Astrocyte of the spinal cord (primary cell): ENCODE measurements around the gene SLC37A2.

Source experiments
- DNase-seq: peaks from one replicate; pipeline ENCODE4 v3.0.0; 2011; ENCODE audit warnings: low read depth, low spot score
- H3K4me3 ChIP-seq: 2 replicates; pipeline ENCODE4 v1.5.1; 2011; ENCODE audit warnings: low read depth, mild to moderate bottlenecking, low read length, moderate library complexity
- in situ Hi-C: cut with HindIII; loops from 2 replicates; pipeline ENCODE4 v1.10.0; 2017; ENCODE audit warnings: low sequenced_read_pairs
- TF ChIP-seq, protein P1 (sequence below): IDR thresholded peaks from 2 replicates; pipeline ENCODE4 v1.5.1; 2012; ENCODE audit warnings: low read depth, mild to moderate bottlenecking, low read length, inconsistent platforms

Gene SLC37A2

DNA sequence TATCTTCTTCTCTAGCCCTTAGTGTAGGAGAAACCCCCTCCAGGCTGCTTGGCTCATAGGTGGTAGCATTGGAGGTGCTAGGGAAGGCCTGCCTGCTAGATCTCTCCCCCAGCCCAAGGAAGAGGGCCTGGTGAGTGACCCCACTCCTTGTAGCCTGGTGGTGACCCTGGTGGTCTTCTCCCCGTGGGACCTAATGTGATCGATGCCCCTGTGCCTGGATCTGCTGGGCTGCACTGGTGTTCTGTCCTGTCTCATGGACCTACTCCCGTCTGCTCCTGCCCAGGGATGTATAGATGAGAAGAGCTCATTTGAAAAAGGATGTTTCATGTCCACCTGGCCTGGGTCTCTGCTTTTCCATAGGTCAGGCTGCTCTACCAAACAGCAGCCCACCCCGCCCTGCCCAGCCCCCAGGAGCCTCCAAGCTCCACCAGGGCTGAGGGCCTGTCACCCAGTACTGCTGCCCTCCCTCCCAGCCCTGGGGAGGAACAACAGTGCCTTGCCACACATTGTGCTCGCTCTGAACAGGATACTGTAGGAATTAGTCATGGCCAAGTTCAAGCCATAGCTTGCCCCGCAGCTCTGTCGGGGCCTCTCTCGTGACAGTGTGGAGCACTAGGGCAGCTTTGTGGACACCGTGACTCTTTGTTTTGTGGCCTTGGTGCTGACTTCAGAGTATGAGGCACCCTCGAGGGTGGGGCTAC lies 19.7 kb downstream of the SLC37A2 start:
- H3K4me3 ChIP-seq: no peak overlapping the region
- peak; percentile 85 for DNase-seq
- in situ Hi-C loops: no loop called here
- TF ChIP-seq, protein P1, sequence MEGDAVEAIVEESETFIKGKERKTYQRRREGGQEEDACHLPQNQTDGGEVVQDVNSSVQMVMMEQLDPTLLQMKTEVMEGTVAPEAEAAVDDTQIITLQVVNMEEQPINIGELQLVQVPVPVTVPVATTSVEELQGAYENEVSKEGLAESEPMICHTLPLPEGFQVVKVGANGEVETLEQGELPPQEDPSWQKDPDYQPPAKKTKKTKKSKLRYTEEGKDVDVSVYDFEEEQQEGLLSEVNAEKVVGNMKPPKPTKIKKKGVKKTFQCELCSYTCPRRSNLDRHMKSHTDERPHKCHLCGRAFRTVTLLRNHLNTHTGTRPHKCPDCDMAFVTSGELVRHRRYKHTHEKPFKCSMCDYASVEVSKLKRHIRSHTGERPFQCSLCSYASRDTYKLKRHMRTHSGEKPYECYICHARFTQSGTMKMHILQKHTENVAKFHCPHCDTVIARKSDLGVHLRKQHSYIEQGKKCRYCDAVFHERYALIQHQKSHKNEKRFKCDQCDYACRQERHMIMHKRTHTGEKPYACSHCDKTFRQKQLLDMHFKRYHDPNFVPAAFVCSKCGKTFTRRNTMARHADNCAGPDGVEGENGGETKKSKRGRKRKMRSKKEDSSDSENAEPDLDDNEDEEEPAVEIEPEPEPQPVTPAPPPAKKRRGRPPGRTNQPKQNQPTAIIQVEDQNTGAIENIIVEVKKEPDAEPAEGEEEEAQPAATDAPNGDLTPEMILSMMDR: no peak

- no peak for DNase-seq
- in situ Hi-C loops: no loop called here
- TF ChIP-seq, protein P1: no peak
- H3K4me3 ChIP-seq: no peak overlapping the region
Observed at GRCh38 chr11:125083312-125084056, 20.4 kb downstream of the SLC37A2 start.

GRCh38 chr11:125084057-125084416 lies 20.9 kb downstream of the SLC37A2 start:
- TF ChIP-seq, protein P1: no peak
- in situ Hi-C loops: no loop called here
- no peak for DNase-seq
- no peak overlapping the region for H3K4me3 ChIP-seq

- in situ Hi-C loops: no loop called here
- TF ChIP-seq, protein P1: no peak
- no peak overlapping the region for H3K4me3 ChIP-seq
- no peak for DNase-seq
Observed at GRCh38 chr11:125084761-125085231, 21.7 kb downstream of the SLC37A2 start.

GRCh38 chr11:125085301-125086081 lies 22.4 kb downstream of the SLC37A2 start:
- no peak for DNase-seq
- in situ Hi-C loops: no loop called here
- TF ChIP-seq, protein P1: no peak
- H3K4me3 ChIP-seq: no peak overlapping the region

DNA sequence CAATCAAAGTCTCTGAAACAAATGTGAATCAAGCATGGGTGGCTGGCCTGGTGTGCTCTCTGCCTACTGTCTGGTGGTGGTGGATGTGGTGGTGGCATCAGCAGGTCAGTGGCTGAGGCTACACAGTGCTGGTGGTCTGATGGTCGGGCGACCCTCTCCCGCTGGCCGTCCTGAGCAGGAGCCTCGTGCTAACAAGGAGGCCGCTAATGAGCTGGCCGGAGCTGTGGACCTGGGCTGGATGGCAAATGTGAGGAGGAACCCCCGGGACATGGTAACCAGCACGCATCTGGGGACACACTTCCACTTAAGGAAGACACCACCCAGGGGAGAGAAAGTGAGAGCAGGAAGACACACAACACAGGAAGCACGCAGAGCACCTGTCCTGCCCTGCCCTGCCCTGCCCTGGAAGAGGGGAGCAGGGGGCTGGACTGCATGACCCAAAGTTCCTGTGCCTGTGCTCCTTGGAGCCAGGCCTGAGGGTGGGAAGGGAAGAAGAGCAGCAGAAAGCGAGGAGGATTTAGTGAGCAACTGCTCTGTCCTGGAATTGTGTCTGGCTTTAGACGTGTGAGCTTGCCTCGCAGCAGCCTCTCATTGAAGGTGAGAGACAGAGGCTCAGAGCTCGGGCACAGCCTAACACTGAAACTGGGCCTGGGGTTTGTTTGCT lies 23.7 kb downstream of the SLC37A2 start:
- H3K4me3 ChIP-seq: no peak overlapping the region

More for the DNA sequence above, 23.7 kb downstream of the SLC37A2 start:
- TF ChIP-seq, protein P1: no peak
- DNase-seq: no peak
- in situ Hi-C loops: no loop called here
